SK-N-DZ (cell line): ENCODE measurements around the gene MEIS1.

Experiments
- DNase-seq: peaks from one replicate; pipeline ENCODE4 v3.0.0-alpha.2; 2015; ENCODE audit warnings: low spot score

Gene MEIS1

GRCh38 chr2:66534461-66534860 lies 99.5 kb downstream of the MEIS1 start:
- DNase-seq: no peak

DNA sequence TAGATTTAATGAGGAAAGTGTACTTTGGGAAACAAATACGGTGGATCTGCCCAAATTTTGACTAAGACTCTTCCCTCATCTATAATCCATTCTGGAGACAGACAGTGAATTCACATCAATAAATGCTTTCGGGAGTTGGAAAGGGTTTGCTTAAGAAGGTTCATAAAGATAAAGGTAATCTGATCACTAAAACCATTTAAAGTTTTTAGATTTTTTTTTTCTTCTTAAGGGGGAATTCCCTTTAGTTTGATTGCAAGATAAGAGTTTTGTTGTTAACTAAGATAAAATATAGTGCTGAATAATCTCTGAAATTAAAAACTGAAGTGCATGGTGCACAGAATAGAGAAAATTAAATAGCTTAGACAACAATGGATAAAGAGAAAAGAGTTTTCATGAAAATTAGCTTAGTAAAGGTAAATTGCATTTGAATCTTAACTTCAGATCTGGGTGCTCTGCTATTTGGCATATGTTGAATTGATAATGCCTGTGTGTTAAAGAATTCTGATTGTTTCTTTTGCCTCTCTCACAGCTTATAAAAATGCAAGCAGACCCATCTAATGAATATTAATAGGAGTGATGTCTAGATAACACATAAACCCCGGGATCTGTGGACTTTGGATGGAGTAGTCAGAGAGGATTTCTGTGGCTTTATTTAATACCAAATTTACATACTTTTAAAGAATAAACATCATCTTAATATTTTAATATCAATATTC lies 100.8 kb downstream of the MEIS1 start:
- DNase-seq: no peak

- no peak for DNase-seq
Observed at GRCh38 chr2:66536290-66536673, 101.4 kb downstream of the MEIS1 start.

DNA sequence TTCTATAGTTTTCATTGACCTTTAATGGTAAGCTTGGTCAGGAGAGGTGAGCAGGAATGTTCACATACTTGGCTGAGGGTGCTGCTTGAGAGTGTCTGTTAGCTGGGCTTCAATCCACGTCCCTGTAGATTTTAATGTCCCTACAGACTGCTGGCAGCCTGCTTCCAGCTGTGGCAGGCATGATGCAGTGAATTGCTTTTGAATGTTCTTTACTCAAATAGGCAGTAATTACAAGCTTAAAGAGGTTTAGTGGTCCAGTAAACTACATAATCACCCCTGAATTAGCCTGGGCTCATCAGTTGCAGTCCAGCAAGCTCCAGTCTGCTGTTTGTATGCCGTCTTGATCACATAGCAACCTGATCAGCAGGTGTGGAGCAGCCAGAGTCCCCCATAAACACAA lies 102.1 kb downstream of the MEIS1 start:
- DNase-seq: no peak

- no peak for DNase-seq
Observed at GRCh38 chr2:66538291-66538690, 103.4 kb downstream of the MEIS1 start.

- DNase-seq: no peak
Observed at GRCh38 chr2:66539452-66539851, 104.5 kb downstream of the MEIS1 start.

DNA sequence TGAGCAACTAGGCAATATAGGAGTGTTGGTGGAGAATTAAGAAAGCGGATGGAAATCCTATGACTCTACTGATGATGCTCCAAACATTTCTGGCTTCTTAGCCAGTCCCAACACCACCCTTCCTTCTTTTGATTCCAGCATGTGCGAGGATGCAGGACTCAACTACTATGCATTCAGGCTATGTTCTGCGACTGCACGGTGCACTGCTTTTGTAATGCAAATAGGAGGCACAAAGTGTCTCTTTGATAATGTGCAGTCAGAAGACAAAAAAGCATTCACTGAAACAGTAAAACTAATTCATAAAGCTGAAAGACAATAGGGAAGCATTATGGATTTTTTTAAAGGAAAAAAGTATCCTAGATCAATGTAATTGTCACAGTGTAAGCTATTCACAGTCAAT lies 106.7 kb downstream of the MEIS1 start:
- no peak for DNase-seq

DNA sequence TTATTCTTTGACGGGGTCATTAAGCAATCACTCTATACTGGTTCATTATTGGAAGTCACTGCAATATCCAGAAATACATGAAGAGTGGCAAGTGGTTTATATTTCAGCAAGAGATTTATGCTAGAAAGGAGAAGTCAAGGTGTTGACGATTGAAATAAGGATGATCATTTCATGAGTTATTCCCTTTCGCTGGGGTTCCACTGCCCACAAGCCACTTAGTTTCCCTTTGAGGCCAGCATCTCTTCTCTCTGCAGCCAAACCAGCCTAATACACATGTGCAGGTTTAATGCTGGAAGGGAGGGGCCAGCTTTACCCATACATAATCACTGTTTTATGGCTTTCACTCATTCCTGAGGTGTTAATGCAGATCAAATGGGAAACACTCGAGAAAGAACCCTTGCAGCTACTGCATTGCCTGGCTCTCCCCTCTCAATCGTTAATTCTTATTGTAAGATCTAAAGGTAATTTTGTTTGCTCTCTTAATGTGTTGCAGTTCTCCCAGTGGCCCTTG lies 108.4 kb downstream of the MEIS1 start:
- no peak for DNase-seq

DNA sequence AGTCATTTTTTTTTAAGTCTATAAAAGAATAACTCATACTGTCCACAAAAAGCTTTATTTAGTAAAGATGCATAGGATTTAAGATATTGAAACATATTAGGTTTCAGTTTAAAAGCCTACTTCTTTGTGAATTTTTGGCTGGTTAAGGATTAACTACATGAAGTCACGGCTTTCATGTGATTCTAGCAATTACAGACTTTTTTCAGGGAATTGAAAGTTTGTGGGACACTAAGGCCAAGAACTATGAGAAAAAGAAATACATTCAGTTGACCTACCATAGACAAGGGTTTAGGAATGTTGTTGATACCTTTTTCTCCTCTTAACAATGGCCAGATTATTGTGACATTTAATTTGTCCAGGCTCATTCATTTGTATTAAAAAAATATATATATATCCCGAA lies 109.3 kb downstream of the MEIS1 start:
- no peak for DNase-seq

DNA sequence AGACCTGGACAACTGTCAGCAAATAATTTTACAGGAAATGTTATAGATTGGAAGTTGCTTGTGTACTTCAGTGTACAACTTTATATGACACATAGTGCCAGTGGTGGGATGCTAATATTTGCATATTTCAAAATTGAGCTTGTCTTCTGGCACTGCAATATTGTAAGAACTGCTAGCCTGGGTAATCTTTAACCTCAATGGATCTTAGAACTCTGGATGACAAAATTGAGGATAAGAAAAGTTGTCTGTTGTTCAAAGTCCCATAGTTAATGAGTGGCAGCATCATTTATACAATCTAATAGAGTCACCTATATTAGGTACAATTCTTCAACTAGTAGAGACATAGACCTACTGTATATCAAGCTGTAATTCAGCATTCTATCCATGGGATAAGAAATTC lies 110.3 kb downstream of the MEIS1 start:
- no peak for DNase-seq

DNA sequence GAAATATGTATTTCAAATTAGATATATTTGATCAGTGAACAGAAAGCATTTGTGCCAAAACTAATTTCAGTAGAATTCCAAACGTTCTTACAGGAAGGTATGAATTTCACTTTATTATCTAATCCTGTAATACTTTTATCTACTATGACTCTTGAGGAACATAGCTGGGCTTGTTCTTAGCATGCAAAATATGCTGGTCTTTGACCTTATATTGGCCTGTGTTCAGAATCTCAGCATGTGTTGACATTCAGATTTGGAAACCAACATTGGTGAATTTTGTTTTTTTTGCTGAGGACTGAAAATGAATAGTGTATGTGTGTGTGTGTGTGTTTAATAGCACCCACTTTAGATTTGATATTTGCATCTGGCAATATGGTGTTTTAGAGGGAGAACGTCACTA lies 112.2 kb downstream of the MEIS1 start:
- no peak for DNase-seq

- no peak for DNase-seq
Observed at GRCh38 chr2:66547887-66548286, 113.0 kb downstream of the MEIS1 start.

DNA sequence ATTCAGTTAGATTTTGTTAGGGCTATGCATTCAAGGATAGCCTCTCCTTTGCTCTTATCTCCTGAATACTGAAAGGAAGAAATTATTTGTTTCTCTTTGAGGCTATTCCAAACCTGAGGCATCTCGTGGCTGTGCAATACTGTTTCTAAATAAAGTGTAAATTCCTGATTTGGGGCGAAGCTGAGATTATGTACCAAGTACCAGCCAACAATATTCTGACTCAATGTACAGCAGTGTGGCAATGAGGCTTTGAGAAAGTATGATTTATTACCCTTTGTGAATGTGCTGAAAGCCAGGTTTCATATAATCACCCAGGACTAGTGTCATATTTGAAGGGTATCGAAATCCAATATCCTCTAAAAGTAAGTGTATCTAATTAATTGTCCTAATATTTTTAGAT lies 113.5 kb downstream of the MEIS1 start:
- DNase-seq: no peak

DNA sequence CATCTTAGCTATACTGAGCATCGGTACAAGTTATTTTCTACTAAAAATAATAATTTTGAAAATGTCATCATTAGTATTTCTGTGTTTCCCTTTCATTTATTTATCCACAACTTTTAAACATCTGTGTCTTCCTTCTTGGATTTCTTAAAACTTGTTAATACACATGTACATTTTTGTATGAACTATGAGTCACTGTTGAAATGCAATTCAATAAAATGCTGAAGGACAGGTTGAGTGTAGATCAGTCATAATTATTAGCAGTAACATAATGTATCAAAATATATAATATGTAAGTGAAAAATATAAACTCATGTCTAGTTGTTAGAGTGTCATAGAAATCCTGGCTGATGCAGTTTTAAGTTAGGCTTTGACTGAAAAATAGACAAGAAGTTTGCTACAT lies 115.9 kb downstream of the MEIS1 start:
- no peak for DNase-seq

DNA sequence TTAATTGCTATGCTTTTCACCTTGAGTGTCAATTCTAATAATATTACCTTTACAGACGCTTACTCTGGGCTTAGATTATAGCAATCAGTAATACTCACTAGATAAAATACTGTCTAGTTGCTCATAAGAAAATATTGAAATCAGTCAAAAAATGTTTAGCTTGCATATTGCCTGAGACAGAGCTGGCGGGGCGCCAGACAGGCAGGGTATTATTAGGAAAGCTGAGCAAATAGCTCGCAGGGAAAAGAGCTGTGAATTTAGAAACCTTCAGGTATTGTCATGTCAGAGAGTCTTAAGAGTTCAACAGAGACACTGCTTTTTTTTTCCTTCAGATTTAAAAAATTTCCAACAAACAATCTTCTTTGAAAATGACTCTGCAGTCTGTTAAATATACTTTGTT lies 118.4 kb downstream of the MEIS1 start:
- DNase-seq: no peak

GRCh38 chr2:66555091-66555490 lies 120.2 kb downstream of the MEIS1 start:
- no peak for DNase-seq

- no peak for DNase-seq
Observed at GRCh38 chr2:66555501-66556324, 120.8 kb downstream of the MEIS1 start.

DNA sequence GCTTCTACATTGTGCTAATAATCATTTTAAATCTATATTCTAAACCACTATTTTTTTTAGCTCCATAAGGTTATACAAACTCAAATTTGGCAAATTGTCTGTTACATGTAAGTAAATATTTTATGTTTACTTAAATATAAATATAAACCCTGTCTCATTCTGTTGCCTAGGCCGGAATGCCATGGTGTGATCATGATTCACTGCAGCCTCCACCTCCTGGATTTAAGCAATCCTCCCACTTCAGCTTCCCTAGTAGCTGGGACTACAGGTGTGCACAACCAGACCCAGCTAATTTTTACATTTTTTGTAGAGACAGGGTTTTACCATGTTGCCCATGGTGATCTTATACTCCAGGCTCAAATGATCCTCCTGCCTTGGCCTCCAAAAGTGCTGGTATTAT lies 124.7 kb downstream of the MEIS1 start:
- DNase-seq: no peak

DNA sequence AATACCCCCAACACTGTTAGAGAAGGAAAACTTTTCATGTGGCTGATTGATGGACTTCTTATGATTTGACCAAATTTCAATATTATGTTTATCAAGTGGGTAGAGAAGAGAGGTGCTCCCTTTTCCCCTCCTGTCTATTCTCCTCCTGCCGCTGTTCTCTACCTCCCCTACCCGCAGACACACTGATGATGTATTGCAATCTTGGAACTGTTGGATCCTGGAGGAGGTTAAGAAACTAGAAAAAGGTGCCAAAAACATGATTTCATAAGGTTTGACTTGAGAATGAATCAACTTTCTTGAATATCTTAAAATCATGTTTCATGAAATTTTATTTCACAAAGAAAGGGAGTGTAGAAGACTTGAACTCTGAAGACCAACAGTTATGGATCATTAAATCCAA lies 125.8 kb downstream of the MEIS1 start:
- no peak for DNase-seq

DNA sequence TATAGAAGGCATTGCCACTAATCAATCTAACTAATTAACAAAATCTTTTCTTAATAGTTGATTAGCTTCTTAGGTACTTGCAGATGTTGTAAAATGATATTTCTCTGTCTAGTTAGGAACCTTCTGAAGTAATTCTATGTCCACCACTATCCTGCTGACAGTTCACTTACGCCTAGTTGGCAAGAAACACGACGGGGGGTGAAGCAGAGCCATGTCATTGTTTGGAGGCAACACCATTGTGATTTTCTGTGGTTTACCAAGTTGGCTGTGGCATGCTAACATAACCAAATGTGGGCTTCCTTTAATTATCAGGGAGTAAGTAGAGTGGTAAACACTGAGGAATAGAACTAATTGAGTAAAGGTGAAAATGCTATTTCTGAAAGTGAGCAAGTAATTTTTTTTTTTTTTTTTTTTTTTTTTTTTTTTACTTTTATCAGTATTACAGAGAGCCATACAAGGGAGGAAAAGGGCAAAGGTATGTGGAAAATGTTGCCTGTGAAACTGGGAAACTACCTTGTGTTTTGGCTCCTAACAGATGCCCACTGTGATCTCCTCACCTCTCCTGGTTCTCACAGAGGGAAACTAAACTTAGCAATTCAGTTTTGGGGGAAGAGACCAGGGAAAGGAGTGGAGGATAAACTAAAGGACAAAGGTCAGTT lies 126.8 kb downstream of the MEIS1 start:
- no peak for DNase-seq

- DNase-seq: no peak
Observed at GRCh38 chr2:66562304-66562685, 127.4 kb downstream of the MEIS1 start.

DNA sequence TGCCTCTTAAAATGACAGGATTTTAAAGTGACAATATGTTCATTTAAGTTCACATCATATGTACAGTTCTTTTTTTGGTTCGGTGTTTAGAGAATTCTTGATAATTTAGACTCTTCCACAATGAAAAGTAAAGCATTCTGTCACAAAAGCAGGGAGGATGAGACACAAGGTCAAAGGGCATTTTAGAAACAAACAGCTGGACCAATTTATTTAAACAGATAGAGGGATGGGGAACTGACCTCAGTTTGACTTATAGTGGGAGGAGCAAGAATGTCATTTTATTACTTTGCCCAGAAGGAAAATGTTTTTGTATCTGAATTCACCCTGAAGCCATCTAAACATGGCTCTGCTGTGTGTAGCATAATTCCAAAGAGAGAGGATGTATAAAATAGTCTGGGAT lies 128.5 kb downstream of the MEIS1 start:
- DNase-seq: no peak

DNA sequence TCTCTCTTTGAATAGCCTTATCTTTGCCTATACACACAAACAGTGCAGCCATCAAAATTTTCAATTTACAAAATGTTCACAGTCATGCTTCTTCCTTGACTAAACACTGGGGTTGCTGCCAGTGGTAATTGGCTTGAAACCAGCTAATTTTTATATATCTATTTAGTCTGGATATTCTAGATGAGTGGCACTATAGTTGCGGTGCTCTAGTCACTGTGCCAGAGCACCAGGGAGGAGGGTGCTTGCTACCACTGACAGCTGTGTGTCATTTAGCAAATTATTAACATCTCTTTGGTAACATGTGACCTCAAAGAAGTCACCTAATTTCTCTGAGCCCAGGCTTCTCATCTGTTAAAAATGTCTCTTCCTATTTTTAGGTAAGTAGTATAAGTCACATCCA lies 130.4 kb downstream of the MEIS1 start:
- DNase-seq: no peak
